ENCODE results near the gene DALRD3. TPM values are rescaled to one million over a fixed set of nuclear protein-coding genes. Genes with fewer than 3 reads are reported as not detected.

DALRD3 gene
- total RNA-seq, 1 donor from 2014 or later, result 45.5 TPM

DNA sequence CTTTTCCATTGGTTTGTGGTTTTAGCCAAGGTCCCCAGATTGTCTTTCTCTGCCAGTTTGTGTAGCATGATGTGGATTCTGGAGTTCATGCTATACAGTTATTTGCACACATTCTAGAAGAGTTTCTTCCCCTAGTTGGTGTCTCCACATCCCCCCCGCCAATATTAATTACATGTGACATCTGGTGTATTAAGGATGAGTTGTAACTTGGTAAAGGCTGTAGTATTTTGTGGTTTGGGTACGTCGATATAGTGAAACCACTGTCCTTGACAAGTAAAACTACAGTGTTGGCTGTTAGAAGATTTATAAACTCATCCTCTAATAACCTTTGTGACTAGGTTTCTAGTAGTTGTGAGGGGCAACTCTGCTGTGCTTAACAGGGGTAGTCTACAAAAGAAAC is 52.0 kb downstream of the DALRD3 start:
- DNase-seq (ENCODE audit: low spot score, unreplicated experiment), result no peak
- H3K4me3 Mint-ChIP-seq (ENCODE audit: low read depth), result no peak overlapping the region
- TF ChIP-seq, protein P1, sequence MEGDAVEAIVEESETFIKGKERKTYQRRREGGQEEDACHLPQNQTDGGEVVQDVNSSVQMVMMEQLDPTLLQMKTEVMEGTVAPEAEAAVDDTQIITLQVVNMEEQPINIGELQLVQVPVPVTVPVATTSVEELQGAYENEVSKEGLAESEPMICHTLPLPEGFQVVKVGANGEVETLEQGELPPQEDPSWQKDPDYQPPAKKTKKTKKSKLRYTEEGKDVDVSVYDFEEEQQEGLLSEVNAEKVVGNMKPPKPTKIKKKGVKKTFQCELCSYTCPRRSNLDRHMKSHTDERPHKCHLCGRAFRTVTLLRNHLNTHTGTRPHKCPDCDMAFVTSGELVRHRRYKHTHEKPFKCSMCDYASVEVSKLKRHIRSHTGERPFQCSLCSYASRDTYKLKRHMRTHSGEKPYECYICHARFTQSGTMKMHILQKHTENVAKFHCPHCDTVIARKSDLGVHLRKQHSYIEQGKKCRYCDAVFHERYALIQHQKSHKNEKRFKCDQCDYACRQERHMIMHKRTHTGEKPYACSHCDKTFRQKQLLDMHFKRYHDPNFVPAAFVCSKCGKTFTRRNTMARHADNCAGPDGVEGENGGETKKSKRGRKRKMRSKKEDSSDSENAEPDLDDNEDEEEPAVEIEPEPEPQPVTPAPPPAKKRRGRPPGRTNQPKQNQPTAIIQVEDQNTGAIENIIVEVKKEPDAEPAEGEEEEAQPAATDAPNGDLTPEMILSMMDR (IDR thresholded peaks at IDR 0.05; ENCODE audit: unreplicated experiment), result no peak
- peaks cover 6% of the 10 kb centered on the region for H3K36me3 Mint-ChIP-seq (ENCODE audit: insufficient read depth)
- no peaks in the 10 kb centered on the region for H3K4me1 Mint-ChIP-seq (ENCODE audit: low read depth)
- no peak overlapping the region for H3K27ac Mint-ChIP-seq
- H3K9me3 Mint-ChIP-seq (ENCODE audit: low read depth), result no peaks in the 10 kb centered on the region
- H3K27me3 Mint-ChIP-seq, result no peaks in the 10 kb centered on the region

Small RNAs within 50 kb of the gene (microRNA-seq; reads per million reads assigned to microRNA genes)
- 9,316 reads per million, percentile 92 among the genes with 10 or more reads in this experiment for gene MIR191 (ENCODE audit: borderline number of aligned reads, unreplicated experiment)
- gene MIR425 (ENCODE audit: borderline number of aligned reads, unreplicated experiment), result 18,739 reads per million, percentile 97 among the genes with 10 or more reads in this experiment

Other genes starting within 250 kb of the DALRD3 start
- 30.0 and 34.5 TPM in 2 replicates for gene PRKAR2A, start 170.7 kb downstream of the DALRD3 start, total RNA-seq
- gene SLC25A20, start 119.7 kb downstream of the DALRD3 start, total RNA-seq, result 14.2 and 17.1 TPM in 2 replicates
- 105 and 121 TPM in 2 replicates for gene ARIH2, start 99.7 kb downstream of the DALRD3 start, total RNA-seq
- gene P4HTM, start 28.3 kb downstream of the DALRD3 start, total RNA-seq, result 45.3 and 48.4 TPM in 2 replicates
- gene WDR6, start 11.2 kb downstream of the DALRD3 start, total RNA-seq, result 369 and 414 TPM in 2 replicates
- 46.1 and 49.5 TPM in 2 replicates for gene NDUFAF3, start 3.5 kb upstream of the DALRD3 start, total RNA-seq
- gene IMPDH2, start 10.8 kb upstream of the DALRD3 start, total RNA-seq, result 197 and 206 TPM in 2 replicates
- 130 and 134 TPM in 2 replicates for gene QRICH1, start 75.5 kb upstream of the DALRD3 start, total RNA-seq
- 402 and 417 TPM in 2 replicates for gene QARS1, start 86.2 kb upstream of the DALRD3 start, total RNA-seq
- 76.2 and 81.1 TPM in 2 replicates for gene USP19, start 102.2 kb upstream of the DALRD3 start, total RNA-seq
- 273 and 278 TPM in 2 replicates for gene LAMB2, start 114.5 kb upstream of the DALRD3 start, total RNA-seq
- gene CCDC71, start 147.8 kb upstream of the DALRD3 start, total RNA-seq, result 28.6 and 29.8 TPM in 2 replicates
- 38.7 and 41.4 TPM in 2 replicates for gene KLHDC8B, start 153.0 kb upstream of the DALRD3 start, total RNA-seq

All from progenitor cell of endocrine pancreas (in vitro differentiated cells).